PC-3 (cell line): ENCODE results near the gene SMAD5. TPM values are rescaled to one million over a fixed set of nuclear protein-coding genes. Genes with fewer than 3 reads are reported as not detected.

Experiments used
- ATAC-seq: fragments of 200-7000 bp; cut with Tn5 transposase; 2 replicates; pipeline ENCODE4 v1.9.1; 2020; ENCODE audit warnings: mild to moderate bottlenecking, moderate library complexity
- BruUV-seq: library from RNA; stranded (reverse); fragments of 400-500 nt; replicated peaks from 2 replicates; lab custom pipeline; 2021; lab: Mats Ljungman, UMichigan
- CTCF ChIA-PET: fragments of 300-600 bp; sonication (Branson Sonifier 250); formaldehyde crosslinking; loops from one replicate; lab custom pipeline; 2022; ENCODE audit warnings: antibody characterized with exemption; lab: Charles Lee
- POLR2A ChIA-PET: fragments of 300-600 bp; sonication (Branson Sonifier 250); formaldehyde crosslinking; loops from one replicate; lab custom pipeline; 2022; ENCODE audit warnings: antibody characterized with exemption; ENCODE audit not compliant: unreplicated experiment; lab: Charles Lee
- DNase-seq: peaks from one replicate; pipeline ENCODE4 v3.0.0-alpha.2; 2015
- H2AFZ ChIP-seq: fragments of 300-600 bp; sonication (generic); 2 replicates; pipeline ENCODE4 v1.6.0; 2016; ENCODE audit warnings: antibody characterized with exemption, low read length
- H3F3A ChIP-seq: fragments of 300-600 bp; sonication (generic); one replicate; pipeline ENCODE4 v1.6.0; 2017; ENCODE audit warnings: antibody characterized with exemption, low read length, control low read depth, mild to moderate bottlenecking; ENCODE audit not compliant: unreplicated experiment
- H3K27ac ChIP-seq: fragments of 300-600 bp; sonication (generic); 2 replicates; pipeline ENCODE4 v1.5.1; 2016; ENCODE audit warnings: mild to moderate bottlenecking, low read length
- H3K27me3 ChIP-seq: fragments of 300-600 bp; sonication (generic); 2 replicates; pipeline ENCODE4 v1.6.1; 2016; ENCODE audit warnings: low read length, mixed read lengths
- H3K36me3 ChIP-seq: fragments of 300-600 bp; sonication (generic); 2 replicates; pipeline ENCODE4 v1.6.1; 2016; ENCODE audit warnings: low read depth, mixed run types, low read length, mixed read lengths
- H3K4me1 ChIP-seq: fragments of 300-600 bp; sonication (generic); 2 replicates; pipeline ENCODE4 v1.5.1; 2016; ENCODE audit warnings: low read length; ENCODE audit not compliant: insufficient read depth
- H3K4me2 ChIP-seq: fragments of 300-600 bp; sonication (generic); 2 replicates; pipeline ENCODE4 v1.6.0; 2016; ENCODE audit warnings: low read length
- H3K4me3 ChIP-seq: fragments of 300-600 bp; sonication (generic); 2 replicates; pipeline ENCODE4 v1.5.1; 2016; ENCODE audit warnings: mild to moderate bottlenecking, low read length, mixed read lengths
- H3K79me2 ChIP-seq: fragments of 300-600 bp; sonication (generic); 2 replicates; pipeline ENCODE4 v1.6.1; 2017; ENCODE audit warnings: low read length, mixed read lengths
- H3K9ac ChIP-seq: fragments of 300-600 bp; sonication (generic); 2 replicates; pipeline ENCODE4 v1.6.0; 2016; ENCODE audit warnings: mild to moderate bottlenecking, low read length
- H3K9me2 ChIP-seq: fragments of 300-600 bp; sonication (generic); replicated peaks from 2 replicates; pipeline ENCODE4 v1.6.1; 2016; ENCODE audit warnings: mixed run types, low read length, mixed read lengths
- H3K9me3 ChIP-seq: fragments of 300-600 bp; sonication (generic); 2 replicates; pipeline ENCODE4 v1.6.1; 2016; ENCODE audit warnings: low read length, mixed read lengths
- H4K20me1 ChIP-seq: fragments of 300-600 bp; sonication (generic); 2 replicates; pipeline ENCODE4 v1.6.1; 2016; ENCODE audit warnings: low read length, mixed read lengths
- EZH2 ChIP-seq: fragments of 300-600 bp; sonication (generic); IDR thresholded peaks from one replicate; pipeline ENCODE4 v1.6.1; 2017; ENCODE audit warnings: antibody characterized with exemption, mild to moderate bottlenecking, low read length; ENCODE audit not compliant: unreplicated experiment
- EZH2phosphoT487 ChIP-seq: fragments of 300-600 bp; sonication (generic); IDR thresholded peaks from 2 replicates; pipeline ENCODE4 v1.6.1; 2018; ENCODE audit warnings: mild to moderate bottlenecking, antibody characterized with exemption, low read length, borderline replicate concordance
- intact Hi-C: fragments of 100-400 bp; cut with micrococcal nuclease; formaldehyde crosslinking; loops from 2 replicates; pipeline ENCODE4 v1.9.0; 2023
- total RNA-seq: library from RNA; depleted of rRNA; stranded (reverse); fragments of >200 nt; gene quantifications from 2 replicates; pipeline ENCODE4 v1.2.3, GENCODE V29; 2014
- TF ChIP-seq, protein P1 (sequence below): fragments of 300-600 bp; sonication (generic); conservative IDR thresholded peaks from 2 replicates; pipeline ENCODE4 v1.5.1; 2017; ENCODE audit warnings: antibody characterized with exemption, low read depth, mild to moderate bottlenecking, low read length

Gene SMAD5
- total RNA-seq, 1 experiment from 2014 or later: 28.5 TPM

DNA sequence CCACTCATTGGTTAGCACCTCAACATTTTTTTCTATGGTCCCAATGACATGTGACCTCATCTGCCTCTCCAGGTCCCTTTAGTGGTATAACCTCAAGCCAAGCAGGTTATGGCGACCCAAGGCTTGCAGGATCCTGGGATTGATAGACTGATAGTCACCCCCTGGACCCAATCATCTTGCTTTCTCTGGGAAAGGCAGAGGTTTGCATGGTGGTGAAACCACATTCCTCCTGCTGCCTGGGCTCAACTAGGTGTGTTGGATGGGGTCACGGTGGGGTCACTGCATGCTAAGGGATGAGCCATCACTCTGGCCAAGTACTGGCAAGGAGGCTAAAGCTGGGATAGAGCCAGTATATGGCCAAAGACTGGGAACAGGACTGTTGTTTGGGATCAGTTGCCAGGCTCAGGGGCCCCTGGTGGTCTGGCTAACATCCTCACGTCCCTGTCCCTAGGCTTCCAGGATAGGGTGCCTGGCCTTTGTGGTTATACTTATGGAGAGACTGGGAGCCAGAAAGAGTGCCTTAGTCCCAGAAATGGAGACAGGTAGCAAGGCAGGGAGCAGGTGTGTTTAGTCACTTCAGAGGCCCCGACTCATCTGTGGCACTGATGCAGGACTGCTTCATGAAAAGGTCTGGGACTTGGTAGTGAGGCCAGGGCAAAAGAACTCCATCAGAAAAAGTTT lies 65.0 kb downstream of the SMAD5 start:
- ATAC-seq (no peak), DNase-seq (no peak)
- H2AFZ ChIP-seq: no peak overlapping the region
- H3K27me3 ChIP-seq: no peaks in the 10 kb centered on the region
- no peak for TF ChIP-seq EZH2phosphoT487
- TF ChIP-seq, protein P1, sequence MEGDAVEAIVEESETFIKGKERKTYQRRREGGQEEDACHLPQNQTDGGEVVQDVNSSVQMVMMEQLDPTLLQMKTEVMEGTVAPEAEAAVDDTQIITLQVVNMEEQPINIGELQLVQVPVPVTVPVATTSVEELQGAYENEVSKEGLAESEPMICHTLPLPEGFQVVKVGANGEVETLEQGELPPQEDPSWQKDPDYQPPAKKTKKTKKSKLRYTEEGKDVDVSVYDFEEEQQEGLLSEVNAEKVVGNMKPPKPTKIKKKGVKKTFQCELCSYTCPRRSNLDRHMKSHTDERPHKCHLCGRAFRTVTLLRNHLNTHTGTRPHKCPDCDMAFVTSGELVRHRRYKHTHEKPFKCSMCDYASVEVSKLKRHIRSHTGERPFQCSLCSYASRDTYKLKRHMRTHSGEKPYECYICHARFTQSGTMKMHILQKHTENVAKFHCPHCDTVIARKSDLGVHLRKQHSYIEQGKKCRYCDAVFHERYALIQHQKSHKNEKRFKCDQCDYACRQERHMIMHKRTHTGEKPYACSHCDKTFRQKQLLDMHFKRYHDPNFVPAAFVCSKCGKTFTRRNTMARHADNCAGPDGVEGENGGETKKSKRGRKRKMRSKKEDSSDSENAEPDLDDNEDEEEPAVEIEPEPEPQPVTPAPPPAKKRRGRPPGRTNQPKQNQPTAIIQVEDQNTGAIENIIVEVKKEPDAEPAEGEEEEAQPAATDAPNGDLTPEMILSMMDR: no peak
- TF ChIP-seq EZH2: no peak
- no peak overlapping the region for H3K4me2 ChIP-seq
- no peaks in the 10 kb centered on the region for H3K36me3 ChIP-seq
- no peaks in the 10 kb centered on the region for H4K20me1 ChIP-seq
- no peaks in the 10 kb centered on the region for H3K9me2 ChIP-seq
- H3K4me1 ChIP-seq: no peaks in the 10 kb centered on the region
- BruUV-seq: no TSS peak
- POLR2A ChIA-PET: no interaction called here
- no peak overlapping the region for H3K9ac ChIP-seq
- no peaks in the 10 kb centered on the region for H3F3A ChIP-seq
- no peak overlapping the region for H3K4me3 ChIP-seq
- H3K79me2 ChIP-seq: no peaks in the 10 kb centered on the region
- H3K9me3 ChIP-seq: no peaks in the 10 kb centered on the region
- no peak overlapping the region for H3K27ac ChIP-seq
- intact Hi-C loops: no loop called here
- CTCF ChIA-PET: no interaction called here

DNA sequence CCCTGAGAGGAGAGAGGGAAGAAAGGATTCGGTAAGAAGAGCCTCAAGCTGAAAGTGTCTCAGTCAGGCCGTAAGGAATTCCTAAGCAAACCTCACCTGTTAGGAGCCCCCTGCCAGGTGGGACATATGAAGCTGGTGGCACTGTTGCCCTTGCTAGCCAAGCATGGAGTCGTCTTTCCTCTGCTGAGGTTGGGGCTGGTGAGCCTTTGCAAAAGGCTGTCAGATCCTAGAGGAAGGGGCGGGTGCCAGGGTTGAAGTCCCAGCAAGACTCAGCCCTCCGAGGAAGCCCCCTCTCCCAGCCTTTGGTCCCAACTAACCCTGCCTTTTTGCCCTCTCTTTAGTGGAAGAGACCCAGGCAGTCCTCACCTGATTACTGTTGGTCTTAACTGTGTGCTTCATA lies 65.8 kb downstream of the SMAD5 start:
- Histone ChIP-seq H3K27me3 (no peaks in the 10 kb centered on the region), H2AFZ (no peak overlapping the region), H3F3A (no peaks in the 10 kb centered on the region), H3K9ac (no peak overlapping the region), H3K4me2 (no peak overlapping the region), H3K9me2 (no peaks in the 10 kb centered on the region), H3K4me3 (no peak overlapping the region), H3K4me1 (no peaks in the 10 kb centered on the region), H3K27ac (no peak overlapping the region), H3K79me2 (no peaks in the 10 kb centered on the region), H3K36me3 (no peaks in the 10 kb centered on the region), H3K9me3 (no peaks in the 10 kb centered on the region), H4K20me1 (no peaks in the 10 kb centered on the region)
- ChIA-PET POLR2A (no interaction called here), CTCF (no interaction called here)
- intact Hi-C loops: no loop called here
- ATAC-seq (no peak), DNase-seq (no peak)
- TF ChIP-seq EZH2phosphoT487 (no peak), EZH2 (no peak)
- TF ChIP-seq, protein P1: no peak
- no TSS peak for BruUV-seq

DNA sequence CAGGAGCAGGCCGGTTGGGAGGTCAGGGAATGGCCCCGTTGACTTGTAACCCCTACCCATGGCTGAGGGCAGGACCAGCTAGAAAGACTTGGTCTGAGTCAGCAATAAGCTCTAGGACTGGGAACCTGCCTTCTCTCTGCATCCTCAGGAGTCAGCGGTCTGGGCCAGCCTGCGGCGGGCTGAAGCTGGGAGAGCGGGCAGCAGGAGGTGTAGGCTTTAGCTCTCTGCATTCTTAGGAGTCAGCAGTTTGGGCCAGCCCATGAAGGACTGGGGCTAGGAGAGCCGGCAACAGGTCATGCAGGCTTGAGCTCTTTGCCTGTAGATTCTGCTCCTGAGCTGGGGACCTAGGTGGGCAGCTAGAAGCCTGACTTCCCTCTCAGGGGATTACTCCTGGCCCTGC lies 66.8 kb downstream of the SMAD5 start:
- DNase-seq (no peak), ATAC-seq (no peak)
- H3K79me2 ChIP-seq: no peaks in the 10 kb centered on the region
- no peak overlapping the region for H3K9ac ChIP-seq
- H2AFZ ChIP-seq: no peak overlapping the region
- no peaks in the 10 kb centered on the region for H3K9me3 ChIP-seq
- ChIA-PET POLR2A (no interaction called here), CTCF (no interaction called here)
- H3K9me2 ChIP-seq: no peaks in the 10 kb centered on the region
- BruUV-seq: no TSS peak
- intact Hi-C loops: no loop called here
- H3K4me2 ChIP-seq: no peak overlapping the region
- no peaks in the 10 kb centered on the region for H3K27me3 ChIP-seq
- no peak overlapping the region for H3K4me3 ChIP-seq
- no peak overlapping the region for H3K27ac ChIP-seq
- no peaks in the 10 kb centered on the region for H4K20me1 ChIP-seq
- no peaks in the 10 kb centered on the region for H3K4me1 ChIP-seq
- H3F3A ChIP-seq: no peaks in the 10 kb centered on the region
- TF ChIP-seq EZH2 (no peak), EZH2phosphoT487 (no peak)
- TF ChIP-seq, protein P1: no peak
- H3K36me3 ChIP-seq: no peaks in the 10 kb centered on the region
